B cell (primary cell): ENCODE data around the gene CCDC85C. TPM values are rescaled to one million over a fixed set of nuclear protein-coding genes. Genes with fewer than 3 reads are reported as not detected.

Source experiments
- ATAC-seq: fragments of 200-7000 bp; cut with Tn5 transposase; one replicate; pipeline ENCODE4 v1.10.0; 2021; ENCODE audit warnings: low read depth, mild to moderate bottlenecking, moderate number of reproducible peaks, moderate library complexity
- CTCF ChIA-PET: fragments of 350-600 bp; sonication (Branson Sonifier 250); formaldehyde crosslinking; loops from one replicate; lab custom pipeline; 2021; ENCODE audit warnings: antibody characterized with exemption, inconsistent platforms; lab: Charles Lee
- POLR2A ChIA-PET: fragments of 350-600 bp; sonication (Branson Sonifier 250); formaldehyde crosslinking; loops from one replicate; lab custom pipeline; 2021; ENCODE audit warnings: antibody characterized with exemption; lab: Charles Lee
- DNase-seq: peaks from one replicate; pipeline ENCODE4 v3.0.0; 2013
- H2AFZ ChIP-seq: 2 replicates; pipeline ENCODE4 v1.6.1; 2012; ENCODE audit warnings: mild to moderate bottlenecking, low read depth, low read length; ENCODE audit not compliant: insufficient read depth, poor library complexity, severe bottlenecking
- H3K27ac ChIP-seq, 2 donors: 1 replicate in 1 of 2; 2 replicates in 1 of 2; pipeline ENCODE4 v1.5.1; 2012 to 2013; ENCODE audit warnings: low read length in 2 of 2, mild to moderate bottlenecking in 2 of 2, moderate library complexity in 1 of 2
- H3K27me3 ChIP-seq, 4 experiments: fragments of 200-600 bp in 1 of 4; sonication (generic) in 1 of 4; replicated peaks in 1 of 4; 1 replicate in 2 of 4; 2 replicates in 2 of 4; pipeline versions ENCODE4 v1.6.1 to v1.7.0; 2013 to 2016; ENCODE audit warnings: low read length in 3 of 4, mild to moderate bottlenecking in 2 of 4, mixed read lengths in 1 of 4, moderate library complexity in 1 of 4; ENCODE audit not compliant: insufficient read depth in 4 of 4, control insufficient read depth in 3 of 4; ENCODE audit errors: control extremely low read depth in 1 of 4
- H3K36me3 ChIP-seq, 2 experiments: replicated peaks in 1 of 2; 1 replicate in 1 of 2; 2 replicates in 1 of 2; pipeline versions ENCODE4 v1.6.1 to v1.7.1; 2013; ENCODE audit warnings: low read length in 1 of 2; ENCODE audit not compliant: insufficient read depth in 2 of 2, control insufficient read depth in 1 of 2; ENCODE audit errors: control extremely low read depth in 1 of 2, extremely low read depth in 1 of 2
- H3K4me1 ChIP-seq, 2 donors: fragments of 200-600 bp in 1 of 2; sonication (generic) in 1 of 2; 1 replicate in 1 of 2; 2 replicates in 1 of 2; pipeline versions ENCODE4 v1.5.1 to v1.6.1; 2013 to 2017; ENCODE audit warnings: low read length in 2 of 2; ENCODE audit not compliant: control insufficient read depth in 2 of 2, insufficient read depth in 2 of 2
- H3K4me2 ChIP-seq: replicated peaks from 2 replicates; pipeline ENCODE3; 2012; ENCODE audit warnings: mild to moderate bottlenecking, low read depth, low read length; ENCODE audit not compliant: poor library complexity, severe bottlenecking
- H3K4me3 ChIP-seq, 5 experiments: fragments of 200-600 bp in 1 of 5; sonication (generic) in 1 of 5; 1 replicate in 3 of 5; 2 replicates in 2 of 5; pipeline versions ENCODE4 v1.5.1 to v1.7.0; 2011 to 2016; ENCODE audit warnings: low read length in 4 of 5, mild to moderate bottlenecking in 4 of 5, low read depth in 2 of 5, control low read depth in 1 of 5, moderate library complexity in 1 of 5; ENCODE audit not compliant: insufficient read depth in 1 of 5; ENCODE audit errors: control extremely low read depth in 1 of 5, extremely low read depth in 1 of 5
- H3K79me2 ChIP-seq: fragments of 200-600 bp; sonication (generic); one replicate; pipeline ENCODE4 v1.6.0; 2016; ENCODE audit warnings: low read length; ENCODE audit not compliant: control insufficient read depth, insufficient read depth
- H3K9ac ChIP-seq: fragments of 200-600 bp; sonication (generic); 2 replicates; pipeline ENCODE4 v1.6.1; 2017; ENCODE audit warnings: mild to moderate bottlenecking, low read length, moderate library complexity
- H3K9me3 ChIP-seq, 3 donors: one replicate each; pipeline versions ENCODE4 v1.6.1 to v1.7.1; 2013; ENCODE audit warnings: low read length in 2 of 3; ENCODE audit not compliant: control insufficient read depth in 2 of 3, insufficient read depth in 1 of 3; ENCODE audit errors: control extremely low read depth in 1 of 3
- H4K20me1 ChIP-seq: 2 replicates; pipeline ENCODE4 v1.6.0; 2012; ENCODE audit warnings: mild to moderate bottlenecking, low read length; ENCODE audit not compliant: insufficient read depth, control insufficient read depth, poor library complexity, severe bottlenecking
- H3K27ac Mint-ChIP-seq: one replicate; pipeline ENCODE4 v1.8.0; 2021; ENCODE audit warnings: mixed read lengths
- H3K27me3 Mint-ChIP-seq: one replicate; pipeline ENCODE4 v1.8.0; 2021; ENCODE audit warnings: mixed read lengths
- H3K4me1 Mint-ChIP-seq: one replicate; pipeline ENCODE4 v1.8.0; 2021; ENCODE audit warnings: mixed read lengths
- H3K4me3 Mint-ChIP-seq: one replicate; pipeline ENCODE4 v1.8.0; 2021; ENCODE audit warnings: mixed read lengths
- H3K9me3 Mint-ChIP-seq: one replicate; pipeline ENCODE4 v1.8.0; 2022; ENCODE audit warnings: mixed read lengths; ENCODE audit not compliant: insufficient read depth
- CTCF ChIP-seq: fragments of 200-600 bp; IDR thresholded peaks from one replicate; pipeline ENCODE4 v1.8.0; 2022; ENCODE audit warnings: antibody characterized with exemption, mild to moderate bottlenecking
- EZH2 ChIP-seq: IDR thresholded peaks from 2 replicates; pipeline ENCODE4 v1.6.1; 2012; ENCODE audit warnings: borderline replicate concordance, low read depth, mild to moderate bottlenecking, moderate library complexity, low read length; ENCODE audit not compliant: insufficient read depth, poor library complexity, severe bottlenecking
- WGBS: methylation state at CpG from one replicate; pipeline ENCODE4 v1.1.5; 2013; ENCODE audit warnings: missing lambda C conversion rate; ENCODE audit not compliant: insufficient coverage; 5-methylcytosine and 5-hydroxymethylcytosine counted together
- intact Hi-C: fragments of 100-400 bp; cut with micrococcal nuclease; formaldehyde crosslinking; loops from one replicate; pipeline ENCODE4 v1.10.0; 2022
- polyA plus RNA-seq: library from polyadenylated mRNA; depleted of rRNA; stranded (reverse); fragments of >200 nt; gene quantifications from 2 replicates; pipeline ENCODE4 v1.2.3, GENCODE V29; 2012
- total RNA-seq, 2 donors: library from RNA; stranded (reverse); fragments of 120-200 nt in 1 of 2; gene quantifications; 1 replicate in 1 of 2; 2 replicates in 1 of 2; pipeline versions ENCODE4 v1.2.3 to v1.2.4, GENCODE V29; 2013 to 2022

The CCDC85C gene
- total and polyA plus RNA-seq, 2 donors (not counting 1 experiment from before 2014, with no cell fraction given) = 0.52 to 2.7 TPM

GRCh38 chr14:99566390-99567354, 37.3 kb downstream of the CCDC85C start:
- WGBS = 92% methylated on average over 18 of the region's 20 CpGs
- ChIA-PET POLR2A (no interaction called here), CTCF (no interaction called here)
- no peak overlapping the region for H2AFZ ChIP-seq
- no peak overlapping the region for H3K4me3 Mint-ChIP-seq
- H3K9me3 Mint-ChIP-seq = no peaks in the 10 kb centered on the region
- H3K27me3 Mint-ChIP-seq = peaks cover 3% of the 10 kb centered on the region
- no peaks in the 10 kb centered on the region for H4K20me1 ChIP-seq
- TF ChIP-seq CTCF = no peak
- TF ChIP-seq EZH2 = no peak
- no peaks in the 10 kb centered on the region for H3K79me2 ChIP-seq
- no peaks in the 10 kb centered on the region for H3K36me3 ChIP-seq
- DNase-seq (no peak), ATAC-seq (no peak)
- H3K4me1 Mint-ChIP-seq = peaks cover 2% of the 10 kb centered on the region
- intact Hi-C loops = no loop called here
- no peaks in the 10 kb centered on the region for H3K4me1 ChIP-seq
- H3K27ac ChIP-seq = no peak overlapping the region
- H3K27me3 ChIP-seq = no peaks in the 10 kb centered on the region
- H3K4me3 ChIP-seq = no peak overlapping the region
- no peaks in the 10 kb centered on the region for H3K9me3 ChIP-seq
- H3K4me2 ChIP-seq = no peak overlapping the region
- no peak overlapping the region for H3K9ac ChIP-seq
- no peak overlapping the region for H3K27ac Mint-ChIP-seq

- Histone ChIP-seq H3K27ac (no peak overlapping the region), H3K9ac (no peak overlapping the region), H3K4me2 (no peak overlapping the region), H3K36me3 (no peaks in the 10 kb centered on the region), H3K4me1 (no peaks in the 10 kb centered on the region), H3K9me3 (no peaks in the 10 kb centered on the region), H3K4me3 (no peak overlapping the region), H2AFZ (no peak overlapping the region), H3K79me2 (no peaks in the 10 kb centered on the region), H3K27me3 (no peaks in the 10 kb centered on the region), H4K20me1 (no peaks in the 10 kb centered on the region)
- ATAC-seq = no peak
- Mint-ChIP-seq H3K4me1 (peaks cover 2% of the 10 kb centered on the region), H3K9me3 (no peaks in the 10 kb centered on the region), H3K27me3 (peaks cover 3% of the 10 kb centered on the region), H3K4me3 (no peak overlapping the region), H3K27ac (no peak overlapping the region)
- CTCF ChIA-PET = no interaction called here
- POLR2A ChIA-PET = no interaction called here
- WGBS = 76% methylated on average over 7 of the region's 7 CpGs
- TF ChIP-seq CTCF (no peak), EZH2 (no peak)
- intact Hi-C loops = no loop called here
- DNase-seq = no peak
Observed at GRCh38 chr14:99566009-99566389, 38.0 kb downstream of the CCDC85C start.
